Activated CD8-positive, alpha-beta memory T cell treated with anti-CD3 and anti-CD28 coated beads, Interleukin-2, amount 50 U/mL, for 48 hours (primary cell): Measurements from ENCODE around the gene SFXN4.
A peak's percentile ranks its signal among the peaks of the same experiment; 100 is the strongest.
"Not testable (repeated sequence)": the region's sequence is repeated elsewhere in the genome, so short reads cannot be mapped to it uniquely, and the experiment has no call there.

Experiments used
- DNase-seq: peaks from one replicate; pipeline ENCODE4 v3.0.0-alpha.2; 2020

The SFXN4 gene

GRCh38 chr10:119139464-119140067 lies 25.9 kb downstream of the SFXN4 start:
- DNase-seq = peak; percentile 64

GRCh38 chr10:119138346-119139306 lies 26.9 kb downstream of the SFXN4 start:
- DNase-seq = no peak

GRCh38 chr10:119137878-119138277 lies 27.6 kb downstream of the SFXN4 start:
- not testable (repeated sequence) for DNase-seq

- DNase-seq = no peak
These were observed 29.4 kb downstream of the SFXN4 start for GRCh38 chr10:119136084-119136483.

DNA sequence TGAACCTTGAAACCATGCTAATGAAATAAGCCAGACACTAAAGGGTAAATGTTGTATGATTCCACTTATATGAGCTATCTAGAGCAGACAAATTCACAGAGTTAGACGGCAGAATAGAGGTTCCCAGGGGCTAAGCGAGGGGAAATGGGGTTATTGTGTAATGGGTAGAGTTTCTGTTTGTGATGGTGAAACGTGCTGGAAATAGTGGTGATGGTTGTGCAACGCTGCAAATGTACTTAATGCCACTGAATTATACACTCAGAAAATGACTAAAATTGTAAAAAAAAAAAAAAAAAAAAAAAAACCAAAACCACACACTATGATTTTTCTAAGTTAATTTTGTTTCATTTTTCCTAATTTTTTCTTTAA lies 30.0 kb downstream of the SFXN4 start:
- no peak for DNase-seq

DNA sequence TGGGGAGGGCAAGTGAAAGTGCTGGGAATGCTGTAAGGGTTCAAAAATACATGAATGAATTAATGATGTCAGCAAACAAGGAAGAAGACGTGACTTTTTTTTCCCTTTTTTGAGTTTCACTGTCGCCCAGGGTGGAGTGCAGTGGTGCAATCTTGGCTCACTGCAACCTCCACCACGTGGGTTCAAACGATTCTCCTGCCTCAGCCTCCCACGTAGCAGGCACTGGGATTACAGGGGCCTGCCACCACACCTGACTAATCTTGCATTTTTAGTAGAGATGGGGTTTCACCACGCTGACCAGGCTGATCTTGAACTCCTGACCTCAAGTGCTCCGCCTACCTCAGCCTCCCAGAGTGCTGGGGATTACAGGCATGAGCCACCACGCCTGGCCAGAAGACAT lies 31.6 kb downstream of the SFXN4 start:
- DNase-seq = peak; percentile 78

DNA sequence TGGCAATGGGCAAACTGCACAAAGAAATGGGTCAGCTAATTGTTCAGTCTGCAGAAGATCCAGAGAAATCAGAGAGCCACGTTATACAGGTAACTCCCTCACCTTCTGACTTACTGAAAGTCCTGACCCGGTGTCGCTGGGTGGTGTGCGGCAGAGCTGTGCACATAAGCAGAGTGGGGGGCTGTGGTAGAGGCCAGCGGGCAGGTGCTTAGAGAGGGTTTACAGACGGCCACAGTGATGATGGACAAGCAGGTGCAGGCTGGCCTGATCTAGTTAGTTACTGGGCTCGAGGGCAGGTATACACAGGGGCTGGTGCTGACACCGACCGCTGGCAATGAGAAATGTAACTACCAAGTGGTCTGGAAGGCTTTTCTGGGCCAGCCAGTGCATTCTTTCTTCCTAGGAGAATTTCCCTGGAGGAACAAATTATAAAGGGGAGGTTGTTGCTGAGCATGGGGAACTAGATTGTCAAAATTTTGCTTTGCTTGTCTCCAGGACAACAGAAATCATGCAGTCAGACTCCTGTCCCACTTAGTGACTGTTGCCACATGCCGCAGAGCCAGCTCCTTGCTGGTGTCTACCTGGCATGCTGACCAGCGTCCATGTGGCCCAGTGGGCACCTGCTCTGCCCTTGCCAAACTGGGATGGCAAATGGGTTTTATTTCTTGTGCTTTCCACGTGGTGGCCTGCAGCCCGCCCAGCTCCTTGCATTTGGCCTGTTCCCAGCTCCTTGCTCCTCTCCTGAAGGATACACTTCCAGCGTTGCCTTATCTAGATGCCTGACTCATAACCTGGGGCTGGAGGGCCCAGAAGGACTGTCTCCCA lies 32.8 kb downstream of the SFXN4 start:
- DNase-seq = no peak

GRCh38 chr10:119131512-119132240 lies 33.8 kb downstream of the SFXN4 start:
- no peak for DNase-seq

GRCh38 chr10:119129721-119130120 lies 35.8 kb downstream of the SFXN4 start:
- DNase-seq = no peak

- no peak for DNase-seq
These were observed 39.6 kb downstream of the SFXN4 start for GRCh38 chr10:119125942-119126341.

GRCh38 chr10:119120875-119121274 lies 44.6 kb downstream of the SFXN4 start:
- no peak for DNase-seq

- DNase-seq = no peak
These were observed 45.1 kb downstream of the SFXN4 start for GRCh38 chr10:119120413-119120867.

DNA sequence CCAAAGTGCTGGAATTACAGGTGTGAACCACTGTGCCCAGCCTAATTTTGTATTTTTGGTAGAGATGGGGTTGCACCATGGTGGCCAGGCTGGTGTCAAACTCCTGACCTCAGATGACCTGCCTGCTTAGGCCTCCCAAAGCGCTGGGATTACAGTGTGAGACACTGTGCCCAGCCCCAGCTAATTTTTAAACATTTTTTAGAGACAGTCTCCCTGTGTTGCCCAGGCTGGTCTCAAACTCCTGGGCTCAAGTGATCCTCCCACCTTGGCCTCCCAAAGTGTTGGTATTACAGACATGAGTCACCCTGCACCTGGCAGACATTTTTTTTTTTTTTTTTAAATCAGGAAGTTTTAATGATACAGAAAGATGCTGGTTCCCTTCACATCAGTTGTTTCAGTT lies 46.1 kb downstream of the SFXN4 start:
- DNase-seq = no peak

GRCh38 chr10:119118231-119118630 lies 47.3 kb downstream of the SFXN4 start:
- DNase-seq = no peak

DNA sequence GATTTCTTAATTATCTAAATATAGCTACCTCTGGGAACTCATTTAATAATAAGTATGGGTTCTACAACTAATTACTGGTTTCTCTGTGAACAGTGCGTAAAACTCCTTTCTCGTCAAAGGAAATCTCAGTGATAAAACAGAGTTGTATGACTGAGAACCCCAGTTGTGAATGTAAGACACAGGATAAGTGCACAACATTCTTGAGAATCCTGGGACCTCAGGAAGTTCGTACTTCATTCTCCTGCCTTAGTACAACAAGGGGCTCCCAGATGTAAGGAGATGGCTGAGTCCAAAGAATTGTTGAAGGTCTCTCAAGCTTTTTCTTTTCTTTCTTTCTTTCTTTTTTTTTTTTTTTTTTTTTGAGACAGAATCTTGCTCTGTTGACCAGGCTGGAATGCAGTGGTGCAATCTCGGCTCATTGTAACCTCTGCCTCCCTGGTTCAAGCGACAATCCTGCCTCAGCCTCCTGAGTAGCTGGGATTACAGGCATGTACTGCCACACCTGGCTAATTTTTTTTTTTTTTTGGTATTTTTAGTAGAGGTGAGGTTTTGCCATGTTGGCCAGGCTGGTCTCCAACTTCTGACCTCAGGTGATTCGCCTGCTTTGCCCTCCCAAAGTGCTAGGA lies 49.1 kb downstream of the SFXN4 start:
- DNase-seq = no peak

DNA sequence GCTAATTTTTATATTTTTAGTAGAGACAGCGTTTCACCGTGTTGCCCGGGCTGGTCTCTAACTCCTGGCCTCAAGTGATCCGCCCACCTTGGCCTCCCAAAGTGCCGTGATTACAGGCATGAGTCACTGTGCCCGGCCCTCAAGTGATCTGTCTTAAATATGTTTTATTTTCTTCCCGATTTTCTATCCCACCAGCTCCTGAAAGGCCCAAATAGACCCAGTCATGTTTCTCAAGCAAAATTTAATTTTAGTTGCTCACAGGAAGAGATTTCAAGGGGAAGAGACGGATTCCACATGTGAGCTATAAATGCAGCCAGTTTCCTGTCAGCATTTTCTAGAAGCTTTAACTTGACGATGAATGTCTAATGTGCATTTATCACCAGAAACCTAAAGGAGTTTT lies 49.6 kb downstream of the SFXN4 start:
- DNase-seq = no peak

DNA sequence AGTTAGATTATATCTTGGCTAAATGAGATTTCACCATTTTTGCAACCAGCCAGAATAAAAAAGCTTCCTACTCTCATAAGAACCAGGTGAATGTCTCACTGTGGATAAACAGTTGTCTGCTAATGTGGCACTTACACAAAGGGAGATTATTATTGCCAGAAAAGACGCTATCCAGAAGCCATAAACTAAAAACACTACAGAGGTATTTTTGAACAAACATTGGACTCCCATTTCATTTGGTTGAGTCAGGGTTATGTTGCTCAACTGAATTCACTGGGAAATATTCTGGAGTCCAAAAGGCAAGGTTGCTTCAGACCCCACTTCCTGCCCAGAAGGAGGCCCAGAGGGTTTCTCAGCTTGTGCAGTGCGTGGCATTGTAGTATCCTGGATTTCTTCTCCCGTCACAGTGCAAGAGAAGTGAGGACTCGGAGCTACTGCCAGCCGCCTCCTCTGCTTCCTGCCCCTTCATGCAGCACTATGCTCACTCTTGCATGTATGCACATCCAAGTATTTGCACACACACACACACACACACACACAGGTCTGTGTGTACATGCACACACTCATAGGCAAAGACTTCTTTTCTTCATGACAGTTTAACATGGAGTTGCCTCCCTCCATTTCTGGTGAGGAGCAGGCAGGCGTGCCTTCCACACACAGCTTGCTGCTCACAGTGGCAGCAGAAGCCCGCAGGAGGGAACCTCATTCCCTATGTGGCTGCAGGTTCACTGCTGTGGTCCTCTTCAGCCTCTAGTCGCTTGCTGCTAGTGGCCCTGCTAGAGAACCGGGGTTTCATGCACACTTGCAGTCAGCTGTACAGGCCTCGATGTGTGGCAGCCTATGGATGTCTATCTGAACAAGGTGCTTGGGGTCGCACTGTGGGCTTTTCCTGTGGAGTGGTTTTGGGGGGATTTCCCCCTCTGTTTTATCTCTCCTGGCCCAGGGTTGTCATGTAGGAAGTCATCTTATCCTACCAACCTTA lies 51.5 kb downstream of the SFXN4 start:
- DNase-seq = no peak

- DNase-seq = no peak
These were observed 53.5 kb downstream of the SFXN4 start for GRCh38 chr10:119112056-119112455.

- DNase-seq = not testable (repeated sequence)
These were observed 57.7 kb downstream of the SFXN4 start for GRCh38 chr10:119107771-119108170.

GRCh38 chr10:119107106-119107505 lies 58.4 kb downstream of the SFXN4 start:
- not testable (repeated sequence) for DNase-seq

- not testable (repeated sequence) for DNase-seq
These were observed 59.6 kb downstream of the SFXN4 start for GRCh38 chr10:119105899-119106298.
